HG03139 (cell line): Measurements from ENCODE around the gene SAPCD2.
"Not testable (repeated sequence)": the region's sequence is repeated elsewhere in the genome, so short reads cannot be mapped to it uniquely, and the experiment has no call there.

ENCODE experiments used
- ATAC-seq: cut with Tn5 transposase; IDR thresholded peaks from one replicate; pipeline ENCODE4 v1.9.1; 2021; ENCODE audit not compliant: unreplicated experiment

SAPCD2 gene

GRCh38 chr9:137033481-137033880 is 36.9 kb downstream of the SAPCD2 start:
- not testable (repeated sequence) for ATAC-seq

GRCh38 chr9:137032858-137033257 is 37.5 kb downstream of the SAPCD2 start:
- no peak for ATAC-seq

- ATAC-seq = no peak
Measured at GRCh38 chr9:137031904-137032640, 38.3 kb downstream of the SAPCD2 start, which contains the start of gene FUT7. Gene FUT7, minus strand, starts transcription at chr9:137032088. Its CDS starts 97 bp downstream, at chr9:137031991.

GRCh38 chr9:137030538-137031527 is 39.5 kb downstream of the SAPCD2 start:
- ATAC-seq = no peak

GRCh38 chr9:137030006-137030405 is 40.4 kb downstream of the SAPCD2 start:
- no peak for ATAC-seq

- ATAC-seq = no peak
Measured at GRCh38 chr9:137029058-137029936, 41.1 kb downstream of the SAPCD2 start.

- ATAC-seq = no peak
Measured at GRCh38 chr9:137028263-137029057, 41.9 kb downstream of the SAPCD2 start.

- no peak for ATAC-seq
Measured at GRCh38 chr9:137027369-137028262, 42.7 kb downstream of the SAPCD2 start, which contains the start of gene ABCA2. Gene ABCA2, minus strand, starts transcription at chr9:137028237. Its CDS starts 97 bp downstream, at chr9:137028140.

- no peak for ATAC-seq
Measured at GRCh38 chr9:137026828-137027227, 43.5 kb downstream of the SAPCD2 start.

GRCh38 chr9:137026384-137026783 is 44.0 kb downstream of the SAPCD2 start:
- ATAC-seq = no peak

GRCh38 chr9:137025517-137025966 is 44.8 kb downstream of the SAPCD2 start:
- ATAC-seq = no peak

GRCh38 chr9:137023583-137023991 is 46.8 kb downstream of the SAPCD2 start:
- no peak for ATAC-seq

- no peak for ATAC-seq
Measured at GRCh38 chr9:137023157-137023556, 47.2 kb downstream of the SAPCD2 start.

- no peak for ATAC-seq
Measured at GRCh38 chr9:137022662-137023008, 47.7 kb downstream of the SAPCD2 start.

GRCh38 chr9:137021979-137022661 is 48.2 kb downstream of the SAPCD2 start:
- ATAC-seq = no peak

GRCh38 chr9:137021568-137021978 is 48.8 kb downstream of the SAPCD2 start:
- ATAC-seq = no peak

GRCh38 chr9:137020771-137021567 is 49.4 kb downstream of the SAPCD2 start:
- ATAC-seq = no peak
